Karpas-422 (cell line): ENCODE data around the gene GIPC1. TPM values are rescaled to one million over a fixed set of nuclear protein-coding genes. Genes with fewer than 3 reads are reported as not detected.
A peak's percentile ranks its signal among the peaks of the same experiment; 100 is the strongest.
"Not testable (repeated sequence)": the region's sequence is repeated elsewhere in the genome, so short reads cannot be mapped to it uniquely, and the experiment has no call there.

Source experiments
- DNase-seq: peaks from one replicate; pipeline ENCODE4 v3.0.0-alpha.2; 2015
- H2AFZ ChIP-seq: fragments of 200-600 bp; sonication (generic); 2 replicates; pipeline ENCODE4 v1.6.1; 2014; ENCODE audit warnings: antibody characterized with exemption, low read length, mixed read lengths
- H3K27ac ChIP-seq: fragments of 200-600 bp; sonication (generic); 2 replicates; pipeline ENCODE4 v1.5.1; 2014; ENCODE audit warnings: mild to moderate bottlenecking, low read length, moderate library complexity
- H3K27me3 ChIP-seq: fragments of 200-600 bp; sonication (generic); 2 replicates; pipeline ENCODE4 v1.6.1; 2014; ENCODE audit warnings: low read length, mixed read lengths
- H3K36me3 ChIP-seq: fragments of 200-600 bp; sonication (generic); 2 replicates; pipeline ENCODE4 v1.6.1; 2014; ENCODE audit warnings: low read length, mixed read lengths; ENCODE audit not compliant: insufficient read depth
- H3K4me1 ChIP-seq: fragments of 200-600 bp; sonication (generic); 2 replicates; pipeline ENCODE4 v1.6.1; 2014; ENCODE audit warnings: mild to moderate bottlenecking, low read length, mixed read lengths
- H3K4me2 ChIP-seq: fragments of 200-600 bp; sonication (generic); 2 replicates; pipeline ENCODE4 v1.6.1; 2014; ENCODE audit warnings: low read length, low read depth, mild to moderate bottlenecking; ENCODE audit not compliant: poor library complexity, severe bottlenecking
- H3K4me3 ChIP-seq: fragments of 200-600 bp; sonication (generic); 2 replicates; pipeline ENCODE4 v1.5.1; 2014; ENCODE audit warnings: mild to moderate bottlenecking, antibody characterized with exemption, low read length, mixed read lengths
- H3K79me2 ChIP-seq: fragments of 200-600 bp; sonication (generic); 2 replicates; pipeline ENCODE4 v1.6.1; 2014; ENCODE audit warnings: mild to moderate bottlenecking, low read length, mixed read lengths
- H3K9ac ChIP-seq: fragments of 200-600 bp; sonication (generic); 2 replicates; pipeline ENCODE4 v1.6.0; 2014; ENCODE audit warnings: low read length
- H3K9me2 ChIP-seq: fragments of 200-600 bp; sonication (generic), shearing (Covaris generic); replicated peaks from 2 replicates; pipeline ENCODE4 v1.6.0; 2014; ENCODE audit warnings: mild to moderate bottlenecking, low read length, moderate library complexity; ENCODE audit not compliant: insufficient read depth
- H3K9me3 ChIP-seq: fragments of 300-700, 200-600 bp; sonication (generic); 2 replicates; pipeline ENCODE4 v1.6.1; 2014; ENCODE audit warnings: low read length, mixed read lengths
- H4K20me1 ChIP-seq: fragments of 200-600 bp; sonication (generic); 2 replicates; pipeline ENCODE4 v1.6.1; 2014; ENCODE audit warnings: mild to moderate bottlenecking, antibody characterized with exemption, low read length, low read depth; ENCODE audit not compliant: insufficient read depth
- total RNA-seq: library from RNA; depleted of rRNA; stranded (reverse); fragments of >200 nt; shearing (Covaris generic); gene quantifications from 2 replicates; pipeline ENCODE4 v1.2.3, GENCODE V29; 2014; ENCODE audit warnings: low replicate concordance

The GIPC1 gene
- total RNA-seq, 1 experiment from 2014 or later: 1.9 TPM

GRCh38 chr19:14463747-14464146, 32.2 kb downstream of the GIPC1 start:
- no peaks in the 10 kb centered on the region for H3K9me2 ChIP-seq
- no peak overlapping the region for H3K4me2 ChIP-seq
- H3K9ac ChIP-seq: no peak overlapping the region
- no peak for DNase-seq
- peaks cover 5% of the 10 kb centered on the region; the same call in 1 of the 2 replicates for H3K36me3 ChIP-seq
- H3K4me1 ChIP-seq: no peaks in the 10 kb centered on the region
- no peak overlapping the region for H2AFZ ChIP-seq
- no peaks in the 10 kb centered on the region for H3K79me2 ChIP-seq
- H3K9me3 ChIP-seq: no peaks in the 10 kb centered on the region
- no peak overlapping the region for H3K4me3 ChIP-seq
- H3K27ac ChIP-seq: no peak overlapping the region
- H3K27me3 ChIP-seq: no peaks in the 10 kb centered on the region
- H4K20me1 ChIP-seq: no peaks in the 10 kb centered on the region

DNA sequence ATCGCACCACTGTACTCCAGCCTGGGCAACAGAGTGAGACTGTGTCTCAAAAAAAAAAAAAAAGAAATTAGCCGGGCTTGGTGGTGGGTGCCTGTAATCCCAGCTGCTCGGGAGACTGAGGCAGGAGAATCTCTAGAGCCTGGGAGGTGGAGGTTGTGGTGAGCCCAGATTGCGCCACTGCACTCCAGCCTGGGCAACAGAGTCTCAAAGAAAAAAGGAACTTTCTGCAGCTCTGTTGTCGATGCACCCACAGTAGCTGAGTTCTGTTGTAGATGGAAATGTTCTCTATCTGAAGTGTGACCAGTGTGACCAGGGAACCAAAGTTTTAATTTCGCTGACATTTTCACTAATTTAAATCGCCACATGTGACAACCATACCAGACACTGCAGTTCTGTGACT, 33.5 kb downstream of the GIPC1 start:
- H3K4me2 ChIP-seq, H3K9me2 ChIP-seq, H3K27me3 ChIP-seq, DNase-seq, H3K27ac ChIP-seq, H3K36me3 ChIP-seq, H3K79me2 ChIP-seq, H2AFZ ChIP-seq, H3K9ac ChIP-seq, H3K9me3 ChIP-seq, H3K4me3 ChIP-seq, H4K20me1 ChIP-seq, H3K4me1 ChIP-seq: not testable (repeated sequence)

GRCh38 chr19:14460935-14461334, 35.0 kb downstream of the GIPC1 start:
- H3K4me3 ChIP-seq: no peak overlapping the region
- no peaks in the 10 kb centered on the region for H3K27me3 ChIP-seq
- no peaks in the 10 kb centered on the region for H3K9me2 ChIP-seq
- H3K4me2 ChIP-seq: no peak overlapping the region
- no peak overlapping the region for H3K9ac ChIP-seq
- H3K9me3 ChIP-seq: no peaks in the 10 kb centered on the region
- peaks cover 5% of the 10 kb centered on the region; the same call in 1 of the 2 replicates for H3K36me3 ChIP-seq
- no peaks in the 10 kb centered on the region for H3K79me2 ChIP-seq
- no peaks in the 10 kb centered on the region for H3K4me1 ChIP-seq
- H2AFZ ChIP-seq: no peak overlapping the region
- no peak for DNase-seq
- H4K20me1 ChIP-seq: no peaks in the 10 kb centered on the region
- no peak overlapping the region for H3K27ac ChIP-seq

GRCh38 chr19:14459703-14460102, 36.2 kb downstream of the GIPC1 start:
- Histone ChIP-seq H3K9me3 (no peaks in the 10 kb centered on the region), H3K4me3 (no peak overlapping the region), H3K27me3 (no peaks in the 10 kb centered on the region), H2AFZ (no peak overlapping the region), H4K20me1 (no peaks in the 10 kb centered on the region), H3K79me2 (no peaks in the 10 kb centered on the region), H3K9me2 (no peaks in the 10 kb centered on the region), H3K4me2 (no peak overlapping the region), H3K4me1 (no peaks in the 10 kb centered on the region), H3K9ac (no peak overlapping the region), H3K36me3 (peaks cover 5% of the 10 kb centered on the region; the same call in 1 of the 2 replicates), H3K27ac (no peak overlapping the region)
- DNase-seq: no peak

DNA sequence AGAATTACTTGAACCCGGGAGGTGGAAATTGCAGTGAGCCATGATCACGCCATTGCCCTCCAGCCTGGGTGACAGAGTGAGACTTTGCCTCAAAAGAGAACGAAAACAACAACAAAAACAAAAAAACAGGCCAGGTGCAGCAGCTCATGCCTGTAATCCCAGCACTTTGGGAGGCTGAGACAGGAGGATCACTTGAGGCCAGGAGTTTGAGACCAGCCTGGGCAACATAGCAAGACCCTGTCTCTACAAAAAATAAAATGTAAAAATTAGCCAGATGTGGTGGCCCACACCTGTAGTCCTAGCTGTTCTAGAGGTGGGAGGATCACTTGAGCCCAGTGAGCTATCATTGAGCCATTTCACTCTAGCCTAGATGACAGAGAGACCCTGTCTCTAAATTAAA, 43.6 kb downstream of the GIPC1 start:
- not testable (repeated sequence) for H3K4me1 ChIP-seq, H4K20me1 ChIP-seq

GRCh38 chr19:14450876-14451275, 45.1 kb downstream of the GIPC1 start:
- Histone ChIP-seq H3K9ac (no peak overlapping the region), H3K4me1 (no peaks in the 10 kb centered on the region), H3K36me3 (peaks cover 32% of the 10 kb centered on the region), H3K79me2 (no peaks in the 10 kb centered on the region), H3K4me2 (no peak overlapping the region), H3K9me2 (no peaks in the 10 kb centered on the region), H2AFZ (no peak overlapping the region), H3K9me3 (no peaks in the 10 kb centered on the region), H3K27ac (no peak overlapping the region), H3K4me3 (no peak overlapping the region), H3K27me3 (no peaks in the 10 kb centered on the region), H4K20me1 (0 out of 2 replicates have a peak, but pooled peaks cover 7% of the 10 kb centered on the region)
- no peak for DNase-seq

More for the DNA sequence above, 43.6 kb downstream of the GIPC1 start:
- H3K9me2 ChIP-seq, H3K4me3 ChIP-seq, H3K9me3 ChIP-seq, H2AFZ ChIP-seq, DNase-seq, H3K27me3 ChIP-seq, H3K79me2 ChIP-seq, H3K27ac ChIP-seq, H3K9ac ChIP-seq, H3K4me2 ChIP-seq: not testable (repeated sequence)
- peaks cover 24% of the 10 kb centered on the region for H3K36me3 ChIP-seq

- Histone ChIP-seq H3K9ac (no peak overlapping the region), H3K27ac (no peak overlapping the region), H3K9me2 (no peaks in the 10 kb centered on the region), H3K27me3 (no peaks in the 10 kb centered on the region), H3K4me3 (no peak overlapping the region), H3K4me1 (no peaks in the 10 kb centered on the region), H3K9me3 (no peaks in the 10 kb centered on the region), H3K36me3 (peaks cover 32% of the 10 kb centered on the region), H3K79me2 (no peaks in the 10 kb centered on the region), H4K20me1 (0 out of 2 replicates have a peak, but pooled peaks cover 7% of the 10 kb centered on the region), H2AFZ (no peak overlapping the region), H3K4me2 (no peak overlapping the region)
- DNase-seq: peak; percentile 94
Observed at GRCh38 chr19:14450168-14450874, 45.6 kb downstream of the GIPC1 start.

DNA sequence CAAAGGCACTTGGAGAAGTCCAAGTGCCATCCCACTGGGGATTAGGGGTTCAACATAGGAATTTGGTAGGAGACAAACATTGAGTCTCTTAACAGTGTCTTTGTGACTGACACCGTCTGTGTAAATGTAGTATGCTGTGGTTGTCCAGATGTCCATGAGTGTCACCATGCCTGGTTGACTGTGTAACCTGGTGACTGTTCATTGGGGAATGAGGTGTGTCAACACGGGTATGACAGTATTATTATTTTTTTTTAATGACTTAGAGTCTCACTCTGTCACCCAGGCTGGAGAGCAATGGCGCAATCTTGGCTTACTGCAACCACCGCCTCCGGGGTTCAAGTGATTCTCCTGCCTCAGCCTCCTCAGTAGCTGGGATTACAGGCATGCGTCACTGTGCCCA, 46.6 kb downstream of the GIPC1 start:
- no peak for DNase-seq
- no peak overlapping the region for H3K9ac ChIP-seq
- H3K27ac ChIP-seq: no peak overlapping the region
- H3K4me1 ChIP-seq: no peaks in the 10 kb centered on the region
- no peaks in the 10 kb centered on the region for H3K79me2 ChIP-seq
- no peaks in the 10 kb centered on the region for H3K9me3 ChIP-seq
- H2AFZ ChIP-seq: no peak overlapping the region
- no peaks in the 10 kb centered on the region for H3K27me3 ChIP-seq
- peaks cover 33% of the 10 kb centered on the region for H3K36me3 ChIP-seq
- H3K4me3 ChIP-seq: no peak overlapping the region
- no peak overlapping the region for H3K4me2 ChIP-seq
- H4K20me1 ChIP-seq: 0 out of 2 replicates have a peak, but pooled peaks cover 7% of the 10 kb centered on the region
- H3K9me2 ChIP-seq: no peaks in the 10 kb centered on the region
